Brain microvascular endothelial cell (primary cell): ENCODE results near the gene P2RX7.

Experiments
- DNase-seq: peaks from one replicate; pipeline ENCODE4 v3.0.0-alpha.2; 2020
- H3K27ac ChIP-seq: fragments of 250-450 bp; sonication (Bioruptor Pico); 2 replicates; pipeline ENCODE4 v1.5.1; 2020; ENCODE audit warnings: mild to moderate bottlenecking, moderate library complexity
- H3K27me3 ChIP-seq: fragments of 250-450 bp; sonication (Bioruptor Pico); replicated peaks from 2 replicates; pipeline ENCODE4 v1.5.1; 2020; ENCODE audit warnings: mild to moderate bottlenecking
- H3K36me3 ChIP-seq: fragments of 250-450 bp; sonication (Bioruptor Pico); replicated peaks from 2 replicates; pipeline ENCODE4 v1.5.1; 2020; ENCODE audit warnings: mild to moderate bottlenecking
- H3K4me3 ChIP-seq: 2 replicates; pipeline ENCODE4 v1.5.1; 2011; ENCODE audit warnings: low read depth, mild to moderate bottlenecking, control low read depth, low read length, moderate library complexity
- CTCF ChIP-seq: IDR thresholded peaks from 2 replicates; pipeline ENCODE4 v1.5.1; 2011; ENCODE audit warnings: low read depth, mild to moderate bottlenecking, moderate library complexity, low read length, control low read depth, inconsistent platforms; ENCODE audit errors: missing control alignments
- in situ Hi-C: cut with HindIII; loops from 2 replicates; pipeline ENCODE4 v1.10.0; 2017; ENCODE audit warnings: low sequenced_read_pairs, low pct_ligation_motif_present

Gene P2RX7

GRCh38 chr12:121120323-121120722, 12.4 kb upstream of the P2RX7 start:
- in situ Hi-C loops, result no loop called here
- H3K27ac ChIP-seq, result no peak overlapping the region
- no peak overlapping the region for H3K4me3 ChIP-seq
- H3K27me3 ChIP-seq, result no peaks in the 10 kb centered on the region
- no peaks in the 10 kb centered on the region for H3K36me3 ChIP-seq
- DNase-seq, result no peak
- TF ChIP-seq CTCF, result no peak

GRCh38 chr12:121120989-121121755, 11.5 kb upstream of the P2RX7 start:
- TF ChIP-seq CTCF, result no peak
- Histone ChIP-seq H3K4me3 (no peak overlapping the region), H3K27ac (no peak overlapping the region), H3K27me3 (no peaks in the 10 kb centered on the region), H3K36me3 (no peaks in the 10 kb centered on the region)
- no peak for DNase-seq
- in situ Hi-C loops, result no loop called here

- Histone ChIP-seq H3K27ac (no peak overlapping the region), H3K27me3 (peaks cover 2% of the 10 kb centered on the region), H3K4me3 (no peak overlapping the region), H3K36me3 (no peaks in the 10 kb centered on the region)
- no peak for DNase-seq
- no peak for TF ChIP-seq CTCF
- in situ Hi-C loops, result no loop called here
Measured at GRCh38 chr12:121121805-121122204, 10.9 kb upstream of the P2RX7 start.

- no peak overlapping the region for H3K4me3 ChIP-seq
- no peaks in the 10 kb centered on the region for H3K36me3 ChIP-seq
- H3K27me3 ChIP-seq, result peaks cover 2% of the 10 kb centered on the region
- in situ Hi-C loops, result no loop called here
- no peak for TF ChIP-seq CTCF
- no peak overlapping the region for H3K27ac ChIP-seq
- DNase-seq, result no peak
Measured at GRCh38 chr12:121123488-121123887, 9.2 kb upstream of the P2RX7 start.

GRCh38 chr12:121124402-121125109, 8.1 kb upstream of the P2RX7 start:
- Histone ChIP-seq H3K27me3 (peaks cover 2% of the 10 kb centered on the region), H3K27ac (peak overlapping the region; percentile 40), H3K36me3 (no peaks in the 10 kb centered on the region), H3K4me3 (no peak overlapping the region)
- in situ Hi-C loops, result no loop called here
- no peak for TF ChIP-seq CTCF
- peak; percentile 95 for DNase-seq

GRCh38 chr12:121127501-121127900, 5.2 kb upstream of the P2RX7 start:
- Histone ChIP-seq H3K27me3 (peaks cover 2% of the 10 kb centered on the region), H3K36me3 (no peaks in the 10 kb centered on the region), H3K27ac (no peak overlapping the region), H3K4me3 (no peak overlapping the region)
- TF ChIP-seq CTCF, result no peak
- in situ Hi-C loops, result no loop called here
- no peak for DNase-seq
